NCI-H82 (cell line): Measurements from ENCODE around the gene BHLHA15.

ENCODE experiments used
- DNase-seq: peaks from one replicate; lab custom pipeline; 2025; lab: John Stamatoyannopoulos, UW

BHLHA15 gene

GRCh38 chr7:98244871-98245270 is 33.6 kb downstream of the BHLHA15 start:
- DNase-seq = no peak

GRCh38 chr7:98248156-98248555 is 36.9 kb downstream of the BHLHA15 start:
- no peak for DNase-seq

GRCh38 chr7:98249106-98249505 is 37.9 kb downstream of the BHLHA15 start:
- DNase-seq = no peak

GRCh38 chr7:98250789-98251188 is 39.5 kb downstream of the BHLHA15 start:
- peak; percentile 39 for DNase-seq

GRCh38 chr7:98251231-98251600 is 40.0 kb downstream of the BHLHA15 start:
- peak; percentile 52 for DNase-seq

GRCh38 chr7:98251601-98252424 is 40.6 kb downstream of the BHLHA15 start, which contains the start of gene TECPR1:
Gene TECPR1 (minus strand): TSS chr7:98252232. CDS start chr7:98246146, 6,086 bp downstream.
- peak; percentile 97 for DNase-seq

- DNase-seq = no peak
Measured at GRCh38 chr7:98252425-98253054, 41.3 kb downstream of the BHLHA15 start.

GRCh38 chr7:98254516-98254915 is 43.3 kb downstream of the BHLHA15 start:
- no peak for DNase-seq

- no peak for DNase-seq
Measured at GRCh38 chr7:98254951-98255610, 43.8 kb downstream of the BHLHA15 start.

- no peak for DNase-seq
Measured at GRCh38 chr7:98256431-98256830, 45.2 kb downstream of the BHLHA15 start.

- no peak for DNase-seq
Measured at GRCh38 chr7:98257701-98258100, 46.5 kb downstream of the BHLHA15 start.
